ENCODE results near the gene GATD1.
A peak's percentile ranks its signal among the peaks of the same experiment; 100 is the strongest.

GATD1 gene

DNA sequence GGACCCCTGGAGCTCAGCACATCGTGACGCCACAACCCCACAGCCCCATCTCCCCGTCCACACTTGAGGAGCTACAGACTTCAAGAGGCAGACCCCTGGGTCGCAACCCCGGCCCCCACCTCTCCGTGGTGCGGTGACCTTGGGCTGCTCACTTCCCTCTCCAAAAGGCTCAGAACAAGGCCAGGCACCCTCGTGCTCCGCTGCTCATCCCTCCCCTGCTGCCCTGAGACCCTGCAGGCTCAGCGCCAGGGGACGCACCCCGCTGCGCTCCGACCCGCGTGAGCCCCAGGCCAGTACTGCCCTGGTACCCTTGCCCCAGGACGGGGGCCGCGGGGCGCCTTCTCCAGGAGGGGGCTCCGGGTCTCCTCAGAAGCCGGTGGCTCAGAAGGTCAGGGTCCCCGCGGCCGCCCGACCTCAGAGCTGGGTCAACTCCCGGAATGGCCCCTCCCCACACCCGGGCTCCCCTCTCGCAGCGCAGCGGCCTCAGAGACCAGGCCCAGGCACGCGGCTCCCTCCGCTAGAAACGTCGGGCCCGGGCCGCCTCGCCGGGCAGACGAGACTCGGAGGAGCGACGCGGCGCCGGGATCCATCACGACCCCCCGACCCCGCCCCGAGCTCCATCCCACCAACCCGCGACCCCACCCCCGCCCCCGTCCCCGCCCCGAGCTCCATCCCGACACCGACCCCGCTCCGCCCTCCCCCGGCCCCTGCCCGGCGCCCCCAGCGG lies 563 bp downstream of the GATD1 start:
- peak overlapping the region; percentile 92 for H3K4me3 ChIP-seq (ENCODE audit: control insufficient read depth, low read depth, low read length)
- TF ChIP-seq, protein P1, sequence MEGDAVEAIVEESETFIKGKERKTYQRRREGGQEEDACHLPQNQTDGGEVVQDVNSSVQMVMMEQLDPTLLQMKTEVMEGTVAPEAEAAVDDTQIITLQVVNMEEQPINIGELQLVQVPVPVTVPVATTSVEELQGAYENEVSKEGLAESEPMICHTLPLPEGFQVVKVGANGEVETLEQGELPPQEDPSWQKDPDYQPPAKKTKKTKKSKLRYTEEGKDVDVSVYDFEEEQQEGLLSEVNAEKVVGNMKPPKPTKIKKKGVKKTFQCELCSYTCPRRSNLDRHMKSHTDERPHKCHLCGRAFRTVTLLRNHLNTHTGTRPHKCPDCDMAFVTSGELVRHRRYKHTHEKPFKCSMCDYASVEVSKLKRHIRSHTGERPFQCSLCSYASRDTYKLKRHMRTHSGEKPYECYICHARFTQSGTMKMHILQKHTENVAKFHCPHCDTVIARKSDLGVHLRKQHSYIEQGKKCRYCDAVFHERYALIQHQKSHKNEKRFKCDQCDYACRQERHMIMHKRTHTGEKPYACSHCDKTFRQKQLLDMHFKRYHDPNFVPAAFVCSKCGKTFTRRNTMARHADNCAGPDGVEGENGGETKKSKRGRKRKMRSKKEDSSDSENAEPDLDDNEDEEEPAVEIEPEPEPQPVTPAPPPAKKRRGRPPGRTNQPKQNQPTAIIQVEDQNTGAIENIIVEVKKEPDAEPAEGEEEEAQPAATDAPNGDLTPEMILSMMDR (IDR thresholded peaks at IDR 0.05; ENCODE audit: control insufficient read depth, insufficient read depth, low read depth, low read length, missing control alignments): no peak
- no peak for DNase-seq (ENCODE audit: low read depth)

DNA sequence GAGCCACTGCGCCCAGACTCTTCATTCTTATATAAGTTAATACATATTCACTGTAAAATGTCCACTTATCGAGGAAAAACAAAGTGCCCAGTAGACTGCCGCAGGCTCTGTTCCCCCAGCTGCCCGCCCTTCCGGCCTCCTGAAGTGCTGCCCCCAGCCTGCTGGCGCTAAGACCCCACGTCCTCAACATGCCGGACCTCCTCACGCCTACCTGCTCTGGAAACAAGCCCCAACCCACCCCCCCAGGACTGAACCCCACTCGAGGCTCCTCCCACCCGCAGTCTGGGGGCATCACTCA lies 1.1 kb downstream of the GATD1 start:
- H3K4me3 ChIP-seq (ENCODE audit: control insufficient read depth, low read depth, low read length): peak overlapping the region; percentile 92
- TF ChIP-seq, protein P1 (IDR thresholded peaks at IDR 0.05; ENCODE audit: control insufficient read depth, insufficient read depth, low read depth, low read length, missing control alignments): no peak
- no peak for DNase-seq (ENCODE audit: low read depth)

GRCh38 chr11:774873-775592 lies 2.3 kb downstream of the GATD1 start:
- no peak for DNase-seq (ENCODE audit: low read depth)
- TF ChIP-seq, protein P1 (IDR thresholded peaks at IDR 0.05; ENCODE audit: control insufficient read depth, insufficient read depth, low read depth, low read length, missing control alignments): no peak
- H3K4me3 ChIP-seq (ENCODE audit: control insufficient read depth, low read depth, low read length): peak overlapping the region; percentile 16

- H3K4me3 ChIP-seq (ENCODE audit: control insufficient read depth, low read depth, low read length): no peak overlapping the region
- no peak for DNase-seq (ENCODE audit: low read depth)
- TF ChIP-seq, protein P1 (IDR thresholded peaks at IDR 0.05; ENCODE audit: control insufficient read depth, insufficient read depth, low read depth, low read length, missing control alignments): no peak
Measured at GRCh38 chr11:773830-774229, 3.5 kb downstream of the GATD1 start.

GRCh38 chr11:773425-773824 lies 3.9 kb downstream of the GATD1 start:
- no peak for DNase-seq (ENCODE audit: low read depth)
- TF ChIP-seq, protein P1 (IDR thresholded peaks at IDR 0.05; ENCODE audit: control insufficient read depth, insufficient read depth, low read depth, low read length, missing control alignments): no peak
- no peak overlapping the region for H3K4me3 ChIP-seq (ENCODE audit: control insufficient read depth, low read depth, low read length)

- TF ChIP-seq, protein P1 (IDR thresholded peaks at IDR 0.05; ENCODE audit: control insufficient read depth, insufficient read depth, low read depth, low read length, missing control alignments): no peak
- DNase-seq (ENCODE audit: low read depth): no peak
- H3K4me3 ChIP-seq (ENCODE audit: control insufficient read depth, low read depth, low read length): no peak overlapping the region
Measured at GRCh38 chr11:772429-773390, 4.6 kb downstream of the GATD1 start.
